ENCODE measurements around the gene HDAC2. TPM values are rescaled to one million over a fixed set of nuclear protein-coding genes. Genes with fewer than 3 reads are reported as not detected.
"Not testable (repeated sequence)": the region's sequence is repeated elsewhere in the genome, so short reads cannot be mapped to it uniquely, and the experiment has no call there.

The HDAC2 gene
- total RNA-seq, 2 experiments from 2014 or later, result 64.0 to 64.8 TPM

DNA sequence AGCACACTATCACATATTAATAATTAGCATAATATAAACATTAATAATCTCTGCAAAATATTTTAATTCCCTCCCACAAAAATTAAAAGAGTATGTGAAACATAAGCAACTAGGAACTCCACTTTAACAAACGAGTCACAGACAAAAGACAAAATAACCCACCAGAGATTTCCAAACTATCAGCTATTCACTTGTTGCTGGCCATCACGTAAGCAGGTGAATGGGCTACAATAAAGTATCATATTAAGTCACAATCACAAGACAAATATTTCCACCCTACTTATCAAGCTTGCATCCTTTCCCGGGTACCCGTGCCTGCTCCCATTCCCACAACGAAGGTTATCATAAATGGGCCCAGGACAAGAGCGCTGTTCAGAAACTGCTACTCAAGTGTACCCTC, 2.5 kb downstream of the HDAC2 start:
- ChIA-PET POLR2A (no interaction called here), CTCF (interaction anchor here (1.3 to 1.6 kb wide), 3 partner anchors 13 to 140 kb away, joined by 3 to 6 read pairs (median 3); no protein-coding TSS in a partner anchor)
- peaks cover 22% of the 10 kb centered on the region for H3K4me1 Mint-ChIP-seq
- no peak overlapping the region for H3K27ac Mint-ChIP-seq
- no peak overlapping the region for H3K4me3 Mint-ChIP-seq
- no peaks in the 10 kb centered on the region for H3K36me3 Mint-ChIP-seq (ENCODE audit: low read depth)
- no peaks in the 10 kb centered on the region for H3K9me3 Mint-ChIP-seq
- DNase-seq, result no peak
- no peaks in the 10 kb centered on the region for H3K27me3 Mint-ChIP-seq

DNA sequence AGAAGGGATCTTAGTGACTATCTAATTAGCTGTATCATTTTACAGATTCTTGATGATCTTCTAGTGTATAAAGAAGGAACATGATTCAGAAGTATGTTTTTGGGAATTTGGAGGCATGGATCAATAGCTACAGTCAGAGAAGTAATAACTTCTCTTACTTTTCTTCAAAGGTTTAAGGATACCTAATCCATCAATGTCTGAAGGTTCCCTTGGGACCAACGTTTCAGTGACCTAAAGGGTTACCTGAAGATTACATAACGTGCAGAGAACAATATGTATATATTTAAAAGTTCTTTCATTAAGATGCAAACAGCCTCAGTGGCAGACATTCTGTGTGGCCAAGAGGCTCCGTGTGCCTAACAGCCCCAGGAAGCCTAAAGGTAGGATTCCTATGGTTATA, 3.2 kb downstream of the HDAC2 start:
- peaks cover 22% of the 10 kb centered on the region for H3K4me1 Mint-ChIP-seq
- H3K27me3 Mint-ChIP-seq, result no peaks in the 10 kb centered on the region
- no peak overlapping the region for H3K27ac Mint-ChIP-seq
- no peaks in the 10 kb centered on the region for H3K36me3 Mint-ChIP-seq (ENCODE audit: low read depth)
- POLR2A ChIA-PET, result no interaction called here
- no peaks in the 10 kb centered on the region for H3K9me3 Mint-ChIP-seq
- CTCF ChIA-PET, result interaction anchor here (1.3 to 1.6 kb wide), 2 partner anchors 20 to 141 kb away, joined by 3 to 6 read pairs; no protein-coding TSS in a partner anchor
- no peak overlapping the region for H3K4me3 Mint-ChIP-seq
- no peak for DNase-seq

DNA sequence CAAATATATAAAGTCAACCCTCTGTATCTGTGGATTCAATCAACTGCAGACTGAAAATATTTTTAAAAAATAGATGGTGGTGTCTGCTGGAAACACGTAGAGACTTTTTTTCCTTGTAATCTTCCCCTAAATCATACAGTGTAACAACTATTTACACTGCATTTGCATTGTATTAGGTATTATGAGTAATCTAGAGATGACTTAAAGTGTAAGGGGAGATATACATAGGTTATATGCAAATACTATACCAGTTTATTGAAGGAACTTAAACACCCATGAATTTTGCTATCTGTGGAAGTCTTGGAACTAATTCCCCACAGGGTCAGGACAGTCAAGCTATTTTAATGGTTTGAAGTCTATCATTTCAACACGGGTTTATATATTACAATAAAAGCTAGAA, 10.2 kb downstream of the HDAC2 start:
- H3K4me1 Mint-ChIP-seq, result peaks cover 2% of the 10 kb centered on the region
- CTCF ChIA-PET, result interaction anchor here (1.2 kb wide), 1 partner anchor 23 kb away, joined by 3 read pairs; no protein-coding TSS in a partner anchor
- H3K27ac Mint-ChIP-seq, result no peak overlapping the region
- no peaks in the 10 kb centered on the region for H3K9me3 Mint-ChIP-seq
- H3K4me3 Mint-ChIP-seq, result no peak overlapping the region
- POLR2A ChIA-PET, result no interaction called here
- peaks cover 14% of the 10 kb centered on the region for H3K36me3 Mint-ChIP-seq (ENCODE audit: low read depth)
- H3K27me3 Mint-ChIP-seq, result no peaks in the 10 kb centered on the region
- DNase-seq, result no peak

- CTCF ChIA-PET, result interaction anchor here (0.7 kb wide), 1 partner anchor 35 kb away, joined by 4 read pairs; no protein-coding TSS in a partner anchor
- no peak for DNase-seq
- no peaks in the 10 kb centered on the region for H3K9me3 Mint-ChIP-seq
- no peaks in the 10 kb centered on the region for H3K27me3 Mint-ChIP-seq
- POLR2A ChIA-PET, result no interaction called here
- no peak overlapping the region for H3K4me3 Mint-ChIP-seq
- H3K36me3 Mint-ChIP-seq (ENCODE audit: low read depth), result peaks cover 21% of the 10 kb centered on the region
- H3K27ac Mint-ChIP-seq, result no peak overlapping the region
- peaks cover 2% of the 10 kb centered on the region for H3K4me1 Mint-ChIP-seq
These were observed 11.7 kb downstream of the HDAC2 start for GRCh38 chr6:113959235-113959634.

DNA sequence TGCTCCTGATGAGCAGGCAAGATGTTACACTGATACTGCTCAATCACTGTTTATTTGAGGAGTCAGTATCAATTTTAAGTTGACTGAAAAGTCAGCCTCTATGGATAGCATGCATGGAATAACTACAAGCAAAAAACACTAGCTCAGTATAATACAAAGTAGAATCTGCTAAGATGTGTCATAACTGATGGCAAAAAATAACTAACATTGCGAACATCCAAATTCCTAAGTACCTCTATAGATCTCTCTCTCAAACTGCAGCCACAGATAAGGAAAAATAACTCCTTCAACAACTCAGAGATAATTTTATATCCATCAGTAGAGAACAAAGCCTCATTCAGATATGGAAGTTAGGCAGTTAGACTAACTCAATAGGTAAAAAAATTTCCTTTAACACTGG, 16.3 kb downstream of the HDAC2 start:
- CTCF ChIA-PET, result no interaction called here

GRCh38 chr6:113953346-113953745, 17.6 kb downstream of the HDAC2 start:
- Mint-ChIP-seq H3K4me1 (no peaks in the 10 kb centered on the region), H3K27me3 (no peaks in the 10 kb centered on the region), H3K27ac (no peak overlapping the region), H3K4me3 (no peak overlapping the region), H3K36me3 (ENCODE audit: low read depth) (peaks cover 45% of the 10 kb centered on the region), H3K9me3 (no peaks in the 10 kb centered on the region)
- DNase-seq, result no peak
- POLR2A ChIA-PET, result interaction anchor here (2.1 kb wide), 1 partner anchor 18 kb away, joined by 6 read pairs; the partner anchor contains the start of gene HDAC2
- CTCF ChIA-PET, result no interaction called here

More for the DNA sequence above, 16.3 kb downstream of the HDAC2 start:
- no peaks in the 10 kb centered on the region for H3K4me1 Mint-ChIP-seq
- no peak overlapping the region for H3K27ac Mint-ChIP-seq
- DNase-seq, result no peak
- H3K36me3 Mint-ChIP-seq (ENCODE audit: low read depth), result peaks cover 43% of the 10 kb centered on the region
- H3K4me3 Mint-ChIP-seq, result no peak overlapping the region
- no peaks in the 10 kb centered on the region for H3K9me3 Mint-ChIP-seq
- POLR2A ChIA-PET, result no interaction called here
- no peaks in the 10 kb centered on the region for H3K27me3 Mint-ChIP-seq

DNA sequence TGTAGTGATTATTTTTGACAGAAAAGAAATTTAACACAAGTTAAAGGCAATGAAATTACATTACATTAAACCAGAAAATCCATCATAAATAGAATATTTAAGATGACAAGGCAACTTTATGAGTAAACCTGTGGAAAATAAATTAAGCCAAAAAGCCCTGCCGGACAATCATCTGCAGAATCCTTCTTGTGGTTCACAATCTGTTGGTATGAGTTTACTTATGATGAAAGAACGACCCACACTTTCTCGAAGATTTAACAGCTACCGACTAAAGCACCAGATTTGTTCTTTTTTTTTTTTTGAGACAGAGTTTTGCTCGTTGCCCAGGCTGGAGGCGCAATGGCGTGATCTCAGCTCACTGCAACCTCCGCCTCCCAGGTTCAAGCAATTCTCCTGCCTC, 21.4 kb downstream of the HDAC2 start:
- CTCF ChIA-PET, result no interaction called here
- DNase-seq, result no peak
- no peaks in the 10 kb centered on the region for H3K4me1 Mint-ChIP-seq
- peaks cover 47% of the 10 kb centered on the region for H3K36me3 Mint-ChIP-seq (ENCODE audit: low read depth)
- no peaks in the 10 kb centered on the region for H3K27me3 Mint-ChIP-seq
- no peaks in the 10 kb centered on the region for H3K9me3 Mint-ChIP-seq
- no peak overlapping the region for H3K27ac Mint-ChIP-seq
- H3K4me3 Mint-ChIP-seq, result no peak overlapping the region
- POLR2A ChIA-PET, result no interaction called here

DNA sequence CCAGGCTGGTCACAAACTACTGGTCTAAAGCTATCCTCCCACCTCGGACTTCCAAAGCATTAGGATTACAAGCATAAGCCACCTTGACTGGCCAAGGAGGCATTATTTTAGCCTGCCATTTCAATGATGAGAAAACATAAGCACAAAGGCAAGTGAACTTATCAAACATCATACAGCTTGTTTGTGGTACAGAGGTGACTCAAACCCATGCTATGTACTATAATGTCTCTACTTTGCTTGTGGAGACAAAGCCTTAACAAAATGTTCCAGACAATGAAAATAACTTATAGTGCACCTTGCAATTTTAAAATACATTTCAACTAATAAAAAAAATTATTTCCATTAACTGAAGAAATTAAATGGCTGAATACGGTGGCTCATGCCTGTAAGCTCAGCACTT, 26.2 kb downstream of the HDAC2 start:
- Mint-ChIP-seq H3K9me3 (no peaks in the 10 kb centered on the region), H3K4me1 (peaks cover 3% of the 10 kb centered on the region), H3K27ac (no peak overlapping the region), H3K36me3 (ENCODE audit: low read depth) (peaks cover 55% of the 10 kb centered on the region), H3K4me3 (no peak overlapping the region), H3K27me3 (no peaks in the 10 kb centered on the region)
- POLR2A ChIA-PET, result no interaction called here
- no peak for DNase-seq
- CTCF ChIA-PET, result interaction anchor here (1.3 kb wide), 1 partner anchor 8 kb away, joined by 4 read pairs; no protein-coding TSS in a partner anchor

GRCh38 chr6:113939825-113940224, 31.1 kb downstream of the HDAC2 start:
- ChIA-PET CTCF (interaction anchor here (0.7 kb wide), 1 partner anchor 18 kb away, joined by 3 read pairs; no protein-coding TSS in a partner anchor), POLR2A (no interaction called here)
- H3K9me3 Mint-ChIP-seq, result no peaks in the 10 kb centered on the region
- H3K27me3 Mint-ChIP-seq, result no peaks in the 10 kb centered on the region
- DNase-seq, result no peak
- peaks cover 3% of the 10 kb centered on the region for H3K4me1 Mint-ChIP-seq
- H3K4me3 Mint-ChIP-seq, result no peak overlapping the region
- H3K27ac Mint-ChIP-seq, result no peak overlapping the region
- peaks cover 40% of the 10 kb centered on the region for H3K36me3 Mint-ChIP-seq (ENCODE audit: low read depth)

GRCh38 chr6:113936093-113936934, 34.6 kb downstream of the HDAC2 start:
- H3K4me1 Mint-ChIP-seq, result no peaks in the 10 kb centered on the region

DNA sequence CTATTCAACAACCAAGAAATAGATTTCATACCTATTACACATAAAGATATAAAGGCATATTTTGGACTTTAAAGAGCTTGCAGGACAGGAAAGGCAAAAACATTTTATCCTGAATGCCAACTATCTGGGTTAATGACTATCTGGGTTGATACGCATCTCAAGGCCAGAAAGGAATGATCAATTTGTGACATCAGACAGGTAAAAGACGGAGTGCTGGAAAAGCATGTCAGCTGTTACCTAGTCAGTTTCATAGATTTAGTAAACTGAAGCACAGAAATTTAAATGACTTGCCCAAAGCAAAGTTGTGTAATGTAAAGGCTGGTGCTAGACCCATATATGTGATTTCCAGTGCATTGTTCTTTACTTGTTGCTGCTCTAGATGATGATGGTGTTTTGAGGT, 36.8 kb downstream of the HDAC2 start:
- H3K4me1 Mint-ChIP-seq, result no peaks in the 10 kb centered on the region
- H3K9me3 Mint-ChIP-seq, result peaks cover 2% of the 10 kb centered on the region
- no peak overlapping the region for H3K4me3 Mint-ChIP-seq
- no peak overlapping the region for H3K27ac Mint-ChIP-seq
- POLR2A ChIA-PET, result no interaction called here
- DNase-seq, result no peak
- H3K36me3 Mint-ChIP-seq (ENCODE audit: low read depth), result peaks cover 12% of the 10 kb centered on the region
- CTCF ChIA-PET, result no interaction called here
- peaks cover 13% of the 10 kb centered on the region for H3K27me3 Mint-ChIP-seq

More at GRCh38 chr6:113936093-113936934, 34.6 kb downstream of the HDAC2 start:
- CTCF ChIA-PET, result interaction anchor here (1.0 to 2.1 kb wide), 5 partner anchors 9 to 29 kb away, joined by 3 to 7 read pairs (median 4); no protein-coding TSS in a partner anchor
- no peak for DNase-seq
- H3K9me3 Mint-ChIP-seq, result no peaks in the 10 kb centered on the region
- H3K27me3 Mint-ChIP-seq, result no peaks in the 10 kb centered on the region
- POLR2A ChIA-PET, result interaction anchor here (1.0 kb wide), 1 partner anchor 35 kb away, joined by 3 read pairs; the partner anchor contains the start of gene HDAC2
- no peak overlapping the region for H3K4me3 Mint-ChIP-seq
- H3K27ac Mint-ChIP-seq, result no peak overlapping the region
- peaks cover 22% of the 10 kb centered on the region for H3K36me3 Mint-ChIP-seq (ENCODE audit: low read depth)

GRCh38 chr6:113931907-113932306, 39.0 kb downstream of the HDAC2 start:
- DNase-seq; H3K4me1 Mint-ChIP-seq; POLR2A ChIA-PET; H3K36me3 Mint-ChIP-seq (ENCODE audit: low read depth); H3K4me3 Mint-ChIP-seq; H3K27ac Mint-ChIP-seq; H3K9me3 Mint-ChIP-seq; CTCF ChIA-PET: not testable (repeated sequence)
- peaks cover 22% of the 10 kb centered on the region for H3K27me3 Mint-ChIP-seq

- ChIA-PET CTCF (no interaction called here), POLR2A (no interaction called here)
- Mint-ChIP-seq H3K4me1 (no peaks in the 10 kb centered on the region), H3K27me3 (peaks cover 25% of the 10 kb centered on the region), H3K36me3 (ENCODE audit: low read depth) (peaks cover 7% of the 10 kb centered on the region), H3K9me3 (peaks cover 2% of the 10 kb centered on the region), H3K4me3 (no peak overlapping the region), H3K27ac (no peak overlapping the region)
- DNase-seq, result no peak
These were observed 40.8 kb downstream of the HDAC2 start for GRCh38 chr6:113930183-113930582.
